Right lobe of liver (tissue), 6 donors: Measurements from ENCODE around the gene ZBTB21. TPM values are rescaled to one million over a fixed set of nuclear protein-coding genes. Genes with fewer than 3 reads are reported as not detected.

Experiments
- ATAC-seq, 4 donors: fragments of 200-7000 bp; cut with Tn5 transposase; one replicate each; pipeline ENCODE4 v1.9.1; 2020; ENCODE audit warnings: mild to moderate bottlenecking in 4 of 4, moderate library complexity in 4 of 4
- DNase-seq, 3 donors: peaks; one replicate each; pipeline ENCODE4 v3.0.0-alpha.2; 2020
- H3K27ac ChIP-seq, 3 donors: fragments of 200-600 bp; one replicate each; pipeline ENCODE4 v1.8.0; 2022
- H3K27me3 ChIP-seq, 2 donors: fragments of 200-600 bp; one replicate each; pipeline ENCODE4 v1.8.0; 2022
- H3K36me3 ChIP-seq, 4 donors: fragments of 200-600 bp; sonication (generic) in 1 of 4; one replicate each; pipeline versions ENCODE4 v1.5.1 to v1.8.0; 2017 to 2022; ENCODE audit warnings: control low read depth in 1 of 4
- H3K4me1 ChIP-seq, 4 donors: fragments of 200-600 bp; sonication (generic) in 1 of 4; one replicate each; pipeline versions ENCODE4 v1.5.1 to v1.8.0; 2017 to 2022; ENCODE audit warnings: control low read depth in 1 of 4
- H3K4me3 ChIP-seq, 3 donors: fragments of 200-600 bp; one replicate each; pipeline ENCODE4 v1.8.0; 2022
- H3K9me3 ChIP-seq, 4 donors: fragments of 200-600 bp; sonication (generic) in 1 of 4; one replicate each; pipeline versions ENCODE4 v1.5.1 to v1.8.0; 2017 to 2022; ENCODE audit warnings: control low read depth in 1 of 4
- POLR2A ChIP-seq: fragments of 450-650 bp; IDR thresholded peaks from one replicate; pipeline ENCODE4 v1.6.1; 2017; ENCODE audit warnings: antibody characterized with exemption, mild to moderate bottlenecking
- WGBS: methylation state at CpG from one replicate; pipeline ENCODE4 v1.1.6; 2018; ENCODE audit warnings: low coverage, low lambda C conversion rate; ENCODE audit not compliant: insufficient coverage; ENCODE audit errors: missing lambda C conversion rate; 5-methylcytosine and 5-hydroxymethylcytosine counted together
- intact Hi-C, 2 donors: fragments of 100-400 bp; cut with DNase I; formaldehyde crosslinking; loops; one replicate each; pipeline versions ENCODE4 v1.11.2 to v1.14.1; 2022
- total RNA-seq, 6 experiments: library from RNA; depleted of rRNA in 2 of 6; stranded (reverse); fragments of >200 nt in 2 of 6; fragmentation: NEBNext Ultra II Directional in 3 of 6; extraction: Animal tissue kit (Norgen Biotek cat#: 25700) in 3 of 6; gene quantifications; one replicate each; pipeline versions ENCODE4 v1.1.0 to v1.2.4, GENCODE V29; 2016 to 2023
- TF ChIP-seq, protein P1 (sequence below), 4 donors: fragments of 200-600 bp in 3 of 4; fragments of 450-650 bp in 1 of 4; IDR thresholded peaks; one replicate each; pipeline versions ENCODE4 v1.5.1 to v1.8.0; 2016 to 2022; ENCODE audit warnings: antibody characterized with exemption in 4 of 4, mild to moderate bottlenecking in 2 of 4
- donor health status: DM: no; HTN: yes; CAD: no.
- donor health status: DM: no; HTN: no; CAD: no.
- donor health status: DM: no; HTN: no; CAD: no.
- donor health status: DM: no; HTN: yes; CAD: no.
- donor health status: DM: no; HTN: yes; CAD: no.

The ZBTB21 gene
- total RNA-seq, 6 experiments from 2014 or later: 3.0 to 28.5 (median 11.2) TPM

DNA sequence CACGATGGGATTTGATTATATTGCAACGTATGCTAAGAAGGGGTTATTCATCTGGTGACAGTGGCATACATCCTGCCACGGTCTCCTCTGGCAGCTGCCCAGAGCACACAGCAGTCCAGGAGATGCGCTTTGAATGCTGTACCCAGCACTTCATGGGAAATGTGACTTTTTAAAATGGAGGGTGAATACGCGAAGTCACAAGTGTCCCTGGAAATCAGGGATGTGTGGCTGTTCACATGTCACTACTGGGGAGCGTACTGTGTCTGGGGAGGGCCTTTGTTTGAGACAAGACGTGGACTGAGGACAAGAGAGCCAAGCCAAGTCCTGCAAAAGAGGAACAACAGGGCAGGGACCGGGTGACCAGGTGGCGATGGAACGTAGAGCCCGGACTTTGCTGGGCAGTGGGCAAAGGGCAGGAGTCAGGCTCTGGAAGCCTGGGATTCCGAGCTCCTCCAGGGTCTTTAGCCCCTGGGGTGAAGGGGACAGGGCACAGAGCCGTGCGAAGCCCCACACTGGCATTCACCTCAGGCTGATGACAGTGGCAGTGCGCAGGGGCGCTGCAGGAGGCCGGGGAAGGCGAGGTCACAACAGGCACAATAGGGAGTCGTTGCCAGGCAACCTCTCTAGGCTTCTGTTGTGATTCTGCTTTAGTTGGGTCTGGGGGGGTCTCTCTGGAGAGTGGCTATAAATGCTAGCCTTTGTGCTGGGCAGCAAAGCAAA lies 11.4 kb upstream of the ZBTB21 start:
- TF ChIP-seq, protein P1, sequence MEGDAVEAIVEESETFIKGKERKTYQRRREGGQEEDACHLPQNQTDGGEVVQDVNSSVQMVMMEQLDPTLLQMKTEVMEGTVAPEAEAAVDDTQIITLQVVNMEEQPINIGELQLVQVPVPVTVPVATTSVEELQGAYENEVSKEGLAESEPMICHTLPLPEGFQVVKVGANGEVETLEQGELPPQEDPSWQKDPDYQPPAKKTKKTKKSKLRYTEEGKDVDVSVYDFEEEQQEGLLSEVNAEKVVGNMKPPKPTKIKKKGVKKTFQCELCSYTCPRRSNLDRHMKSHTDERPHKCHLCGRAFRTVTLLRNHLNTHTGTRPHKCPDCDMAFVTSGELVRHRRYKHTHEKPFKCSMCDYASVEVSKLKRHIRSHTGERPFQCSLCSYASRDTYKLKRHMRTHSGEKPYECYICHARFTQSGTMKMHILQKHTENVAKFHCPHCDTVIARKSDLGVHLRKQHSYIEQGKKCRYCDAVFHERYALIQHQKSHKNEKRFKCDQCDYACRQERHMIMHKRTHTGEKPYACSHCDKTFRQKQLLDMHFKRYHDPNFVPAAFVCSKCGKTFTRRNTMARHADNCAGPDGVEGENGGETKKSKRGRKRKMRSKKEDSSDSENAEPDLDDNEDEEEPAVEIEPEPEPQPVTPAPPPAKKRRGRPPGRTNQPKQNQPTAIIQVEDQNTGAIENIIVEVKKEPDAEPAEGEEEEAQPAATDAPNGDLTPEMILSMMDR (IDR thresholded peaks at IDR 0.05): no peak
- TF ChIP-seq POLR2A: no peak
- Histone ChIP-seq H3K4me3 (no peak overlapping the region), H3K4me1 (no peaks in the 10 kb centered on the region), H3K27me3 (no peaks in the 10 kb centered on the region), H3K9me3 (no peaks in the 10 kb centered on the region), H3K36me3 (no peaks in the 10 kb centered on the region), H3K27ac (no peak overlapping the region)
- ATAC-seq: peak; percentile 4 to 35 (median 21)
- 43% methylated on average over 7 of the region's 20 CpGs for WGBS
- intact Hi-C loops: no loop called here
- no peak for DNase-seq

GRCh38 chr21:42019706-42020105 lies 9.5 kb upstream of the ZBTB21 start:
- Histone ChIP-seq H3K4me1 (no peaks in the 10 kb centered on the region), H3K4me3 (no peak overlapping the region), H3K27ac (no peak overlapping the region), H3K36me3 (no peaks in the 10 kb centered on the region), H3K27me3 (no peaks in the 10 kb centered on the region), H3K9me3 (no peaks in the 10 kb centered on the region)
- no peak for TF ChIP-seq POLR2A
- TF ChIP-seq, protein P1 (IDR thresholded peaks at IDR 0.05): no peak
- WGBS: 80% methylated on average over 3 of the region's 6 CpGs
- ATAC-seq (peak in 1 of 4 donors; percentile 8), DNase-seq (no peak)
- intact Hi-C loops: loop anchor here (10.0 kb wide), 2 partner anchors 85 to 95 kb away; no protein-coding TSS in a partner anchor

GRCh38 chr21:42019101-42019605 lies 9.0 kb upstream of the ZBTB21 start:
- peak; percentile 27 to 87 (median 53) for ATAC-seq
- Histone ChIP-seq H3K27ac (no peak overlapping the region), H3K4me3 (no peak overlapping the region), H3K36me3 (no peaks in the 10 kb centered on the region), H3K4me1 (no peaks in the 10 kb centered on the region), H3K27me3 (no peaks in the 10 kb centered on the region), H3K9me3 (no peaks in the 10 kb centered on the region)
- DNase-seq: no peak
- intact Hi-C loops: loop anchor here (10.0 kb wide), 2 partner anchors 86 to 96 kb away; no protein-coding TSS in a partner anchor
- TF ChIP-seq, protein P1 (IDR thresholded peaks at IDR 0.05): no peak
- TF ChIP-seq POLR2A: no peak
- 83% methylated on average over 2 of the region's 11 CpGs for WGBS

DNA sequence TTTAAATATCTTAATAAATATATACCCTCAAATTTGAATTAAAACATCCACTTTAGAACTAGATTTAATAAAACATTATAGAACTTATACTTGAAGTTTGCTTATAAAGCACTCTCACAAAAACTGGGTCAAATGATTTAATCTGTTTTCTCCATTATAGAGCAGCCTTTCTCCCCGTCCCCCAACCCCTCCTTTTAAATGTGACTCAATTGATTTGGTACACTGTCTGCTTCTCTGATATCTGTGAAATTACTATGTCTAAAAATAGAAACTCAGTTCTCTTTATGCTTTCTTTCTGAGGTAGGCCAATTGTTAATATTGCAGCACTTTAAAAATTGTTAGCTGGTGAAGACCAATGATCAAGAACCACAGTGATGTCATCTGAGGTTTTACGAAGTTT lies 6.9 kb upstream of the ZBTB21 start:
- DNase-seq: no peak
- TF ChIP-seq, protein P1 (IDR thresholded peaks at IDR 0.05): no peak
- no peak for TF ChIP-seq POLR2A
- Histone ChIP-seq H3K4me3 (no peak overlapping the region), H3K27me3 (no peaks in the 10 kb centered on the region), H3K4me1 (no peaks in the 10 kb centered on the region), H3K9me3 (no peaks in the 10 kb centered on the region), H3K27ac (no peak overlapping the region), H3K36me3 (no peaks in the 10 kb centered on the region)
- no peak for ATAC-seq
- intact Hi-C loops: loop anchor here (10.0 kb wide), 2 partner anchors 88 to 98 kb away; no protein-coding TSS in a partner anchor
- 93% methylated on average over 2 of the region's 2 CpGs for WGBS
